HFFc6 (cell line): ENCODE results near the gene KCNJ16. TPM values are rescaled to one million over a fixed set of nuclear protein-coding genes. Genes with fewer than 3 reads are reported as not detected.

Experiments
- DNase-seq: peaks from one replicate; pipeline ENCODE4 v3.0.0-alpha.2; 2018
- H3K27ac Mint-ChIP-seq: 2 replicates; pipeline ENCODE4 v1.8.0; 2020; ENCODE audit warnings: mild to moderate bottlenecking, mixed read lengths
- H3K27me3 Mint-ChIP-seq: 2 replicates; pipeline ENCODE4 v1.8.0; 2021; ENCODE audit warnings: mild to moderate bottlenecking, moderate library complexity, mixed read lengths; ENCODE audit not compliant: insufficient read depth
- H3K36me3 Mint-ChIP-seq: 2 replicates; pipeline ENCODE4 v1.8.0; 2021; ENCODE audit warnings: low read depth, mixed read lengths
- H3K4me1 Mint-ChIP-seq: 2 replicates; pipeline ENCODE4 v1.8.0; 2020; ENCODE audit warnings: low read depth, mixed read lengths
- H3K4me3 Mint-ChIP-seq: 2 replicates; pipeline ENCODE4 v1.8.0; 2020; ENCODE audit warnings: mild to moderate bottlenecking, moderate library complexity, mixed read lengths
- H3K9me3 Mint-ChIP-seq: 2 replicates; pipeline ENCODE4 v1.8.0; 2020; ENCODE audit warnings: mild to moderate bottlenecking, mixed read lengths
- CTCF ChIP-seq: fragments of 200-600 bp; sonication (generic); IDR thresholded peaks from 2 replicates; pipeline ENCODE4 v1.5.0; 2021; ENCODE audit warnings: antibody characterized with exemption, mild to moderate bottlenecking
- total RNA-seq, 6 experiments: library from RNA; stranded (reverse); fragmentation: NEBNext Ultra II Directional; extraction: Animal tissue kit (Norgen Biotek cat#: 25700); gene quantifications; 2 replicates in 1 of 6; 3 replicates in 5 of 6; pipeline ENCODE4 v1.2.3, GENCODE V29; 2021

Gene KCNJ16
- total RNA-seq, 6 experiments from 2014 or later, result not detected

- no peak for TF ChIP-seq CTCF
- DNase-seq, result peak; percentile 41
- no peaks in the 10 kb centered on the region for H3K36me3 Mint-ChIP-seq
These were observed 109.7 kb downstream of the KCNJ16 start for GRCh38 chr17:70184770-70185169.

More at GRCh38 chr17:70184770-70185169, 109.7 kb downstream of the KCNJ16 start:
- H3K27me3 Mint-ChIP-seq, result peaks cover 2% of the 10 kb centered on the region
- no peak overlapping the region for H3K4me3 Mint-ChIP-seq
- peaks cover 10% of the 10 kb centered on the region for H3K4me1 Mint-ChIP-seq
- no peaks in the 10 kb centered on the region for H3K9me3 Mint-ChIP-seq
- no peak overlapping the region for H3K27ac Mint-ChIP-seq

Other genes with a start within 250 kb of the KCNJ16 start
- under 1 TPM; 0.23 to 0.47 (median 0.37) TPM for gene KCNJ2, start 94.3 kb downstream of the KCNJ16 start, total RNA-seq